GM19035 (cell line): ENCODE measurements around the gene RPS16.

Experiments used
- ATAC-seq: cut with Tn5 transposase; IDR thresholded peaks from one replicate; pipeline ENCODE4 v1.9.1; 2021; ENCODE audit not compliant: unreplicated experiment

The RPS16 gene

GRCh38 chr19:39422020-39422419 lies 13.7 kb downstream of the RPS16 start:
- no peak for ATAC-seq

- no peak for ATAC-seq
Observed at GRCh38 chr19:39420769-39421168, 15.0 kb downstream of the RPS16 start.

GRCh38 chr19:39419003-39419402 lies 16.7 kb downstream of the RPS16 start:
- ATAC-seq: no peak

GRCh38 chr19:39417463-39418181 lies 18.1 kb downstream of the RPS16 start:
- no peak for ATAC-seq

- no peak for ATAC-seq
Observed at GRCh38 chr19:39416152-39417120, 19.3 kb downstream of the RPS16 start.

GRCh38 chr19:39415111-39416046 lies 20.4 kb downstream of the RPS16 start:
- no peak for ATAC-seq

GRCh38 chr19:39413911-39414608 lies 21.7 kb downstream of the RPS16 start:
- no peak for ATAC-seq

GRCh38 chr19:39413272-39413910 lies 22.4 kb downstream of the RPS16 start:
- ATAC-seq: no peak

- ATAC-seq: no peak
Observed at GRCh38 chr19:39412867-39413271, 22.9 kb downstream of the RPS16 start.

GRCh38 chr19:39412100-39412866 lies 23.5 kb downstream of the RPS16 start, which contains the start of gene PLEKHG2:
TSS of gene PLEKHG2 (plus strand) at chr19:39412669. CDS start at chr19:39414087, 1,418 bp downstream.
- peak; percentile 53 for ATAC-seq

GRCh38 chr19:39411832-39412099 lies 24.0 kb downstream of the RPS16 start:
- peak; percentile 26 for ATAC-seq

- no peak for ATAC-seq
Observed at GRCh38 chr19:39411081-39411831, 24.5 kb downstream of the RPS16 start.

- no peak for ATAC-seq
Observed at GRCh38 chr19:39410831-39411080, 25.0 kb downstream of the RPS16 start.

- no peak for ATAC-seq
Observed at GRCh38 chr19:39410017-39410830, 25.5 kb downstream of the RPS16 start.

- no peak for ATAC-seq
Observed at GRCh38 chr19:39409208-39410016, 26.3 kb downstream of the RPS16 start.

GRCh38 chr19:39408392-39409207 lies 27.1 kb downstream of the RPS16 start:
- ATAC-seq: no peak
